Sigmoid colon (tissue), 7 donors: ENCODE results near the gene DAP3. TPM values are rescaled to one million over a fixed set of nuclear protein-coding genes. Genes with fewer than 3 reads are reported as not detected.
"Not testable (repeated sequence)": the region's sequence is repeated elsewhere in the genome, so short reads cannot be mapped to it uniquely, and the experiment has no call there.

ENCODE experiments used
- DNase-seq: peaks from one replicate; pipeline ENCODE4 v3.0.0-alpha.2; 2019
- H3K27ac ChIP-seq, 4 donors: fragments of 200-600 bp; sonication (generic); one replicate each; pipeline ENCODE4 v1.5.1; 2016 to 2019; ENCODE audit warnings: mild to moderate bottlenecking in 1 of 4
- H3K27me3 ChIP-seq, 3 donors: fragments of 200-600 bp; sonication (generic); one replicate each; pipeline ENCODE4 v1.5.1; 2019; ENCODE audit warnings: mild to moderate bottlenecking in 1 of 3
- H3K36me3 ChIP-seq, 4 donors: fragments of 200-600 bp; sonication (generic); one replicate each; pipeline ENCODE4 v1.5.1; 2016 to 2019
- H3K4me1 ChIP-seq, 4 donors: fragments of 200-600 bp; sonication (generic); one replicate each; pipeline ENCODE4 v1.5.1; 2017 to 2019
- H3K4me3 ChIP-seq, 4 donors: fragments of 200-600 bp; sonication (generic); one replicate each; pipeline ENCODE4 v1.5.1; 2017 to 2019; ENCODE audit warnings: mild to moderate bottlenecking in 2 of 4, moderate library complexity in 1 of 4
- H3K9me3 ChIP-seq, 4 donors: fragments of 200-600 bp in 3 of 4; sonication (generic) in 3 of 4; one replicate each; pipeline versions ENCODE4 v1.5.1 to v1.6.1; 2013 to 2019
- CTCF ChIP-seq, 4 experiments: fragments of 450-650 bp in 3 of 4; fragments of 200-600 bp in 1 of 4; IDR thresholded peaks; one replicate each; pipeline ENCODE4 v1.5.1; 2016 to 2019; ENCODE audit warnings: antibody characterized with exemption in 4 of 4, mild to moderate bottlenecking in 3 of 4, moderate library complexity in 2 of 4
- EP300 ChIP-seq, 4 donors: sonication (generic); formaldehyde crosslinking; IDR thresholded peaks; one replicate each; pipeline ENCODE4 v1.6.1; 2017; ENCODE audit warnings: antibody characterized with exemption in 4 of 4
- POLR2A ChIP-seq, 2 donors: fragments of 450-650 bp; IDR thresholded peaks; one replicate each; pipeline ENCODE4 v1.6.1; 2016; ENCODE audit warnings: antibody characterized with exemption in 2 of 2, mild to moderate bottlenecking in 2 of 2, moderate library complexity in 2 of 2
- POLR2AphosphoS5 ChIP-seq, 4 donors: sonication (generic); formaldehyde crosslinking; IDR thresholded peaks; one replicate each; pipeline ENCODE4 v1.6.1; 2017; ENCODE audit warnings: antibody characterized with exemption in 4 of 4
- WGBS, 2 donors: extraction: QIAGEN DNeasy Blood & Tissue Kit; methylation state at CpG; one replicate each; pipeline ENCODE4 v1.1.7; 2013; 5-methylcytosine and 5-hydroxymethylcytosine counted together
- intact Hi-C: fragments of 100-400 bp; cut with DNase I; formaldehyde crosslinking; loops from one replicate; pipeline ENCODE4 v1.15.1; 2023
- polyA plus RNA-seq, 3 donors: library from polyadenylated mRNA; stranded (reverse); fragments of 200-250 nt; gene quantifications; one replicate each; pipeline ENCODE4 v1.2.3, GENCODE V29; 2013
- total RNA-seq, 4 donors: library from RNA; depleted of rRNA; stranded (reverse); fragments of >200 nt; gene quantifications; one replicate each; pipeline ENCODE4 v1.1.0, GENCODE V29; 2016
- donor health status: healthy with polysubstance abuse.
- donor health status: Bipolar disorder and iron deficiency.
- donor health status: healthy.

The DAP3 gene
- total and polyA plus RNA-seq, 7 donors, result 60.3 to 180 (median 96.7) TPM

GRCh38 chr1:155671750-155672149 is 17.1 kb upstream of the DAP3 start:
- DNase-seq, result no peak
- Histone ChIP-seq H3K27ac (no peak overlapping the region), H3K4me1 (no peaks in the 10 kb centered on the region), H3K36me3 (peaks cover 48 to 98% (median 74%) of the 10 kb centered on the region in 4 donors), H3K4me3 (no peak overlapping the region), H3K9me3 (no peaks in the 10 kb centered on the region), H3K27me3 (no peaks in the 10 kb centered on the region)
- intact Hi-C loops, result no loop called here
- 88 to 93% methylated on average over 4 of the region's 4 CpGs for WGBS, 2 donors
- TF ChIP-seq POLR2A (IDR thresholded peaks at IDR 0.05), result no peak
- TF ChIP-seq CTCF (IDR thresholded peaks at IDR 0.05), result no peak
- no peak for TF ChIP-seq EP300 (IDR thresholded peaks at IDR 0.05)
- no peak for TF ChIP-seq POLR2AphosphoS5 (IDR thresholded peaks at IDR 0.05)

GRCh38 chr1:155673003-155673402 is 15.9 kb upstream of the DAP3 start:
- Histone ChIP-seq H3K27ac (no peak overlapping the region), H3K9me3 (no peaks in the 10 kb centered on the region), H3K36me3 (peaks cover 47 to 98% (median 75%) of the 10 kb centered on the region in 4 donors), H3K4me1 (no peaks in the 10 kb centered on the region), H3K4me3 (no peak overlapping the region), H3K27me3 (no peaks in the 10 kb centered on the region)
- intact Hi-C loops, result no loop called here
- 92 to 94% methylated on average over 6 of the region's 6 CpGs for WGBS, 2 donors
- no peak for TF ChIP-seq EP300 (IDR thresholded peaks at IDR 0.05)
- TF ChIP-seq POLR2AphosphoS5 (IDR thresholded peaks at IDR 0.05), result no peak
- no peak for TF ChIP-seq CTCF (IDR thresholded peaks at IDR 0.05)
- TF ChIP-seq POLR2A (IDR thresholded peaks at IDR 0.05), result no peak
- DNase-seq, result no peak

GRCh38 chr1:155678027-155678426 is 10.9 kb upstream of the DAP3 start:
- Histone ChIP-seq H3K9me3 (no peaks in the 10 kb centered on the region), H3K27me3 (no peaks in the 10 kb centered on the region), H3K36me3 (peaks cover 17 to 70% (median 55%) of the 10 kb centered on the region in 4 donors), H3K4me3 (no peak overlapping the region), H3K27ac (no peak overlapping the region), H3K4me1 (peaks cover 0 to 17% (median 12%) of the 10 kb centered on the region in 4 donors)
- no peak for DNase-seq
- TF ChIP-seq EP300 (IDR thresholded peaks at IDR 0.05) (no peak), POLR2AphosphoS5 (IDR thresholded peaks at IDR 0.05) (no peak), CTCF (IDR thresholded peaks at IDR 0.05) (no peak), POLR2A (IDR thresholded peaks at IDR 0.05) (no peak)
- intact Hi-C loops, result no loop called here
- 60 to 85% methylated on average over 4 of the region's 4 CpGs for WGBS, 2 donors

GRCh38 chr1:155678992-155679391 is 9.9 kb upstream of the DAP3 start:
- intact Hi-C loops, H3K4me3 ChIP-seq, H3K27me3 ChIP-seq, H3K9me3 ChIP-seq, H3K27ac ChIP-seq, DNase-seq: not testable (repeated sequence)
- Histone ChIP-seq H3K4me1 (peaks cover 0 to 26% (median 17%) of the 10 kb centered on the region in 4 donors), H3K36me3 (peaks cover 17 to 62% (median 49%) of the 10 kb centered on the region in 4 donors)
- 96 to 100% methylated on average over 1 of the region's 1 CpG for WGBS, 2 donors

GRCh38 chr1:155680531-155680930 is 8.4 kb upstream of the DAP3 start:
- 93% methylated on average over 6 of the region's 6 CpGs for whole genome bisulfite sequencing, 2 donors
- TF ChIP-seq POLR2AphosphoS5 (IDR thresholded peaks at IDR 0.05), result no peak
- TF ChIP-seq EP300 (IDR thresholded peaks at IDR 0.05), result no peak
- TF ChIP-seq CTCF (IDR thresholded peaks at IDR 0.05), result no peak
- TF ChIP-seq POLR2A (IDR thresholded peaks at IDR 0.05), result no peak
- intact Hi-C loops, result no loop called here
- Histone ChIP-seq H3K27ac (no peak overlapping the region), H3K4me1 (peaks cover 0 to 42% (median 32%) of the 10 kb centered on the region in 4 donors), H3K27me3 (no peaks in the 10 kb centered on the region), H3K36me3 (peaks cover 9 to 47% (median 37%) of the 10 kb centered on the region in 4 donors), H3K4me3 (no peak overlapping the region), H3K9me3 (no peaks in the 10 kb centered on the region)
- DNase-seq, result no peak
